ENCODE data around the gene ITGAV. TPM values are rescaled to one million over a fixed set of nuclear protein-coding genes. Genes with fewer than 3 reads are reported as not detected.

The ITGAV gene
- total RNA-seq, 1 donor from 2014 or later: 69.1 TPM

DNA sequence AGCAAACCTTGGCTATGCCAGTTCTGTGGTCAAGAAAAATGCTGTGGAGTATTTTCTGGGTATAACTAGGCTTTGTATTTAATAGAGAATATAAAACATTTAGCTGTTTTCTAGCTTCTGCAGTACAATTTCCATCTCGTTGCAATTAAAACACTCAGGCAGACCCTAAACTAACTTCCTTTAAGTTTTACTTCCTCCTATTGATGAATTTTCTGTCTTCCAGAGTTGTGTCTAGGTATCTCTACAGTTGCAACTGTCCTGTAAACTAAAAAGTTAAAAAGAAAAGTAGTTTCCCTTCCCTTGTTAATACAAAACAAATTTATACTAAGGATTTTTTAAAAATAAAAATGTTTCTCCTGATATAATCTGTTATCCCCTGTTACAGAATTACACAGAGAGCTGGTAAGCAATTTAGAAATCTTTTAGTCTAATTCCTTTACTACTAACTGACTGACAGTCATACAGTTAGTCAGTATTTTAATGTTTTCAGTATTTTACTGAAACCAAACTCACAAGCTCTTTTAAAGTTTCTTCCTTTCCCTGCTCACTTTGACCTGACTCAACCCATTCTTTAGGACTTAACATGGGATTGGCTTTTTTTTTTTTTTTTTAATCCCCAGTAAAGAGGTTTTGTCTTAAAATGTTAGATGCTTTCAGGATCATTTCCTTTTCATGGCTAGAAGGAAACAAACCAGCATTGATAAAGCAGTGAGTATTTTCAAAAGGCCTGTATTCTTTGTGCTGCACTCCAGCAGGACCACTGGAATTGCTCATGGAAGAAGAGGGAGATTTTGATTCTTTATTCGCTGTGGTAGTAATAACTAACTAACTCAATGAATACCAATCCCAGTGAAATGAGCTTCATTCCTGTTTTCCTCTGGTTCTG lies 22.9 kb downstream of the ITGAV start:
- H3K36me3 Mint-ChIP-seq (ENCODE audit: insufficient read depth): no peaks in the 10 kb centered on the region
- no peaks in the 10 kb centered on the region for H3K9me3 Mint-ChIP-seq (ENCODE audit: low read depth)
- H3K4me1 Mint-ChIP-seq (ENCODE audit: low read depth): peaks cover 13% of the 10 kb centered on the region
- H3K27ac Mint-ChIP-seq: peak overlapping the region; percentile 83
- no peaks in the 10 kb centered on the region for H3K27me3 Mint-ChIP-seq
- no peak for DNase-seq (ENCODE audit: low spot score, unreplicated experiment)
- TF ChIP-seq, protein P1, sequence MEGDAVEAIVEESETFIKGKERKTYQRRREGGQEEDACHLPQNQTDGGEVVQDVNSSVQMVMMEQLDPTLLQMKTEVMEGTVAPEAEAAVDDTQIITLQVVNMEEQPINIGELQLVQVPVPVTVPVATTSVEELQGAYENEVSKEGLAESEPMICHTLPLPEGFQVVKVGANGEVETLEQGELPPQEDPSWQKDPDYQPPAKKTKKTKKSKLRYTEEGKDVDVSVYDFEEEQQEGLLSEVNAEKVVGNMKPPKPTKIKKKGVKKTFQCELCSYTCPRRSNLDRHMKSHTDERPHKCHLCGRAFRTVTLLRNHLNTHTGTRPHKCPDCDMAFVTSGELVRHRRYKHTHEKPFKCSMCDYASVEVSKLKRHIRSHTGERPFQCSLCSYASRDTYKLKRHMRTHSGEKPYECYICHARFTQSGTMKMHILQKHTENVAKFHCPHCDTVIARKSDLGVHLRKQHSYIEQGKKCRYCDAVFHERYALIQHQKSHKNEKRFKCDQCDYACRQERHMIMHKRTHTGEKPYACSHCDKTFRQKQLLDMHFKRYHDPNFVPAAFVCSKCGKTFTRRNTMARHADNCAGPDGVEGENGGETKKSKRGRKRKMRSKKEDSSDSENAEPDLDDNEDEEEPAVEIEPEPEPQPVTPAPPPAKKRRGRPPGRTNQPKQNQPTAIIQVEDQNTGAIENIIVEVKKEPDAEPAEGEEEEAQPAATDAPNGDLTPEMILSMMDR (IDR thresholded peaks at IDR 0.05; ENCODE audit: unreplicated experiment): no peak
- no peak overlapping the region for H3K4me3 Mint-ChIP-seq (ENCODE audit: low read depth)

DNA sequence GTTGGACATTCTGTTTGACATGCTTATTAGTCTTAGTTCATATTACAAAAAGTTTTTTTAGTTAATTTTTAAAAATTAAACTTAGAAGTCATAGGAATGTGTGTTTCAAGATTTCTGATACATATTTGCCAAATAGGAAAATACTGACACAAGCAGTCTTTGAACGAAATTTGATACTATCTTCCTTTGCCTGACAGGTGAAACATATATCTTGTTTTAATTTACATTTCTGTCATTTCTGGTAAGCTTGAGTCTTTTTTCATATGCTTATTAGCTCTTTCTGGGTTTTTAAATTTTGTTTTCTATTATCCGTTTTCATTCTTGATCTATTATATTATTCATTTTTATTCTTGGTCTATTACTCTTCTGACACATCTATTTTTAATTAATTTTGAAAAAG lies 24.5 kb downstream of the ITGAV start:
- H3K36me3 Mint-ChIP-seq (ENCODE audit: insufficient read depth): peaks cover 2% of the 10 kb centered on the region
- H3K9me3 Mint-ChIP-seq (ENCODE audit: low read depth): no peaks in the 10 kb centered on the region
- no peak overlapping the region for H3K4me3 Mint-ChIP-seq (ENCODE audit: low read depth)
- DNase-seq (ENCODE audit: low spot score, unreplicated experiment): no peak
- peaks cover 10% of the 10 kb centered on the region for H3K4me1 Mint-ChIP-seq (ENCODE audit: low read depth)
- no peak overlapping the region for H3K27ac Mint-ChIP-seq
- no peaks in the 10 kb centered on the region for H3K27me3 Mint-ChIP-seq
- TF ChIP-seq, protein P1 (IDR thresholded peaks at IDR 0.05; ENCODE audit: unreplicated experiment): no peak

DNA sequence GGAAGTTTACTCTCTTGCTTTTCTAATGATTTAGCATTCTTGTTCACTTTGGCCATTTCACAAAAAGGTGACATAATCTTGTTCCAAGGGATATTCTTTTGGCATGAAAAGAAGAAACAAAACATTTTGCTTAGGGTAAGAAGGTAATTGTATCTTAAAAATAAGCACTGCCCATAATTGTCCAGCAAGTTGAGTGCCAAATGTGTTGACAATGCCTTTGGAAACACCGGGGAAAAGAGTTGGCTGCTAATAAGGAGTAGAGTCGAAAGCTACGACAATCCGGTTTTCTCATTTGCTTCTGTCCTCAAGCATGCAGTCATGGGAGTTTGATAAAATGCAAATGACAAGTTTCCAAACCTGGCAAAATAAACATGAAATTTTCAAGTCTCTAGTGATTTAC lies 27.3 kb downstream of the ITGAV start:
- peaks cover 3% of the 10 kb centered on the region for H3K4me1 Mint-ChIP-seq (ENCODE audit: low read depth)
- TF ChIP-seq, protein P1 (IDR thresholded peaks at IDR 0.05; ENCODE audit: unreplicated experiment): no peak
- no peaks in the 10 kb centered on the region for H3K9me3 Mint-ChIP-seq (ENCODE audit: low read depth)
- H3K36me3 Mint-ChIP-seq (ENCODE audit: insufficient read depth): peaks cover 4% of the 10 kb centered on the region
- no peak for DNase-seq (ENCODE audit: low spot score, unreplicated experiment)
- H3K4me3 Mint-ChIP-seq (ENCODE audit: low read depth): no peak overlapping the region
- no peak overlapping the region for H3K27ac Mint-ChIP-seq
- no peaks in the 10 kb centered on the region for H3K27me3 Mint-ChIP-seq

DNA sequence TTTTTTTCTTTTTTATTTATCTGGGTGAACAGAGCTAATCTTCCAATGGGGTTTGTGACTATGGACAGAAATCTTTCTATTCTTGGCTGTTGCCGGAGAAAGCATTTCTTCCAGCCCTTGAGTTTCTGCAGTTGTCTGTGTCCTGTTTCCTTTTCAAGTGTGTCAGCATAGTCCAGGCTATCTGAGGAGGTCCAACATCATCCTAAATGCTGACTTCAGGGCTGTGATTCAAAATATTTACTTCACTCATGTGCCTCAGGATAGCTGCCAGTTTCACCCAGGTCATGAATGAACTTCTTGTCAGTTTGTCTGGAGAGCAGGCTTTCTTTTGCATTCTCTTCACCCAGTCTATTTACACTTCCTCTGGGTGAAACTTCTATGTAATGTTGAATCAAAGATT lies 27.9 kb downstream of the ITGAV start:
- DNase-seq (ENCODE audit: low spot score, unreplicated experiment): no peak
- TF ChIP-seq, protein P1 (IDR thresholded peaks at IDR 0.05; ENCODE audit: unreplicated experiment): no peak
- Mint-ChIP-seq H3K4me3 (ENCODE audit: low read depth) (no peak overlapping the region), H3K9me3 (ENCODE audit: low read depth) (no peaks in the 10 kb centered on the region), H3K27me3 (no peaks in the 10 kb centered on the region), H3K27ac (peak overlapping the region; percentile 49), H3K36me3 (ENCODE audit: insufficient read depth) (peaks cover 6% of the 10 kb centered on the region), H3K4me1 (ENCODE audit: low read depth) (peaks cover 3% of the 10 kb centered on the region)

DNA sequence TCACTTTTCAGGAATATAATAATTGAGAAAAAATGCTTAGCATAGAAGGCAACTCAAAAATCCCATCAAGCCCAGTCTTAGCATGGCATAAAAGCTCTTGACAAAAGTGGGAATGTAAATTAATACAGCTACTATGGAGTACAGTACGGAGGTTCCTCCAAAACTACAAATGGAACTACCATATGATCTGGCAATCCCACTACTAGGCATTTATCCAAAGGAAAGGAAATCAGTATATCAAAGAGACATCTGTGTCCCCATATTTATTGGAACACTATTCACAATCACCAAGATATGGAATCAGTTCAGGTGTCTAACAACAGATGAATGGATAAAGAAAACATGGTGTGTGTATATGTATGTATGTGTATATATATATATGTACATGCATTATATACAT lies 28.8 kb downstream of the ITGAV start:
- DNase-seq (ENCODE audit: low spot score, unreplicated experiment): no peak
- H3K27me3 Mint-ChIP-seq: no peaks in the 10 kb centered on the region
- no peak overlapping the region for H3K4me3 Mint-ChIP-seq (ENCODE audit: low read depth)
- peaks cover 3% of the 10 kb centered on the region for H3K4me1 Mint-ChIP-seq (ENCODE audit: low read depth)
- H3K36me3 Mint-ChIP-seq (ENCODE audit: insufficient read depth): peaks cover 12% of the 10 kb centered on the region
- H3K27ac Mint-ChIP-seq: no peak overlapping the region
- TF ChIP-seq, protein P1 (IDR thresholded peaks at IDR 0.05; ENCODE audit: unreplicated experiment): no peak
- H3K9me3 Mint-ChIP-seq (ENCODE audit: low read depth): no peaks in the 10 kb centered on the region

Data from progenitor cell of endocrine pancreas (in vitro differentiated cells).